GM23248 (cell line): ENCODE measurements around the gene PKD2L1.

ENCODE experiments used
- EZH2 ChIP-seq: fragments of 200-600 bp; sonication (generic); IDR thresholded peaks from 2 replicates; pipeline ENCODE4 v1.6.1; 2018; ENCODE audit warnings: antibody characterized with exemption, mild to moderate bottlenecking; ENCODE audit not compliant: insufficient read depth, poor library complexity, severe bottlenecking
- EZH2phosphoT487 ChIP-seq: fragments of 200-600 bp; sonication (generic); IDR thresholded peaks from 2 replicates; pipeline ENCODE4 v1.6.1; 2018; ENCODE audit warnings: antibody characterized with exemption, moderate library complexity, mild to moderate bottlenecking, low read depth; ENCODE audit not compliant: insufficient read depth

DNA sequence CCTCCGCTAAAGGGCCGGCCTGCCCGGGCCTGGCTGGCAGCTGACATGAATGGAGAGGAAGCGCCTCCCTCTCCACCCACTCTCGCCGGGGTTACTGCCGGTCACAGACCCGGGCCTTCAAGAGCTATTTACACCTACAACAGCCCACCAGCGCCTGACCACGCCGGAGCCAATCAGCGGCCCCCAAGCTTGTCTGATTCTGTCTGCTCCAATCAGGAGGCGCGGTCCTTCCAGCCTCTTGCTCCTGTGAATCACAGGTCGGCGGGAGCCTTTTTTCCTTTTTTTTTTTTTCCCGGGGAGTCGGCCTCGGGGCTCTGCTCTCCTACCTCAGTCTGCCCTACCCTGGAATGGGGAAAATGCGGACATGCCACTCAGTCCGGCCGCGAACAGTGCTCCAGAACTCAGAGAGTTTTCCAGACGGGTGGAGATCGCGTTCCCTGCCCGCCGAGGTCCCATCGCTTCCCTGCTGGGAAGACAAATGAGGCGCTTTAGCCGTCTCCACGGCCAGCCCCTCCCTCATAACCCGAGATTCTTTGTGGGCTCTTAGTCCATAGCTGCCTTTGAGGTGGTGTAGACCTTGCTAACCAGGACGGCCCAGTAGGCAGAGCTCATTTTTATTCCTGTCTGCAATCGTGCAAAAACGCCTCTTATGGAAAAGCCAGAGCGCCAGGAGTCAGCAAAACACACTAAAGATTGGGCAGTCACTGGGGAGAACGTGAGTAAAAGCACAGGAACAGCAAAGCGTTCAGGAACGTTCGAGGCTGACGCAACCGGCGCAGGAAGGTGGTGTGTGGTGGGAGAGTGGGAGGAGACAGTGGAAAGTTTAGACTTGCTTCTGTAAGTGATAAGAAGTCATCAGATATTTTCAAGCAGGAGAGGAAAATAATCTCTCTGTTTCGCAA lies 43.5 kb upstream of the PKD2L1 start:
- TF ChIP-seq EZH2phosphoT487 (no peak), EZH2 (no peak)
